Hepatocyte (in vitro differentiated cells): ENCODE results near the gene RAET1L.

Experiments used
- EZH2phosphoT487 ChIP-seq: fragments of 200-600 bp; sonication (generic); IDR thresholded peaks from one replicate; pipeline ENCODE4 v1.6.1; 2018; ENCODE audit warnings: antibody characterized with exemption, mild to moderate bottlenecking, low read depth, moderate library complexity; ENCODE audit not compliant: unreplicated experiment, severe bottlenecking
- TF ChIP-seq, protein P1 (sequence below): fragments of 200-600 bp; sonication (generic); IDR thresholded peaks from 2 replicates; pipeline ENCODE4 v1.5.1; 2016; ENCODE audit warnings: antibody characterized with exemption, mild to moderate bottlenecking; ENCODE audit not compliant: poor library complexity

DNA sequence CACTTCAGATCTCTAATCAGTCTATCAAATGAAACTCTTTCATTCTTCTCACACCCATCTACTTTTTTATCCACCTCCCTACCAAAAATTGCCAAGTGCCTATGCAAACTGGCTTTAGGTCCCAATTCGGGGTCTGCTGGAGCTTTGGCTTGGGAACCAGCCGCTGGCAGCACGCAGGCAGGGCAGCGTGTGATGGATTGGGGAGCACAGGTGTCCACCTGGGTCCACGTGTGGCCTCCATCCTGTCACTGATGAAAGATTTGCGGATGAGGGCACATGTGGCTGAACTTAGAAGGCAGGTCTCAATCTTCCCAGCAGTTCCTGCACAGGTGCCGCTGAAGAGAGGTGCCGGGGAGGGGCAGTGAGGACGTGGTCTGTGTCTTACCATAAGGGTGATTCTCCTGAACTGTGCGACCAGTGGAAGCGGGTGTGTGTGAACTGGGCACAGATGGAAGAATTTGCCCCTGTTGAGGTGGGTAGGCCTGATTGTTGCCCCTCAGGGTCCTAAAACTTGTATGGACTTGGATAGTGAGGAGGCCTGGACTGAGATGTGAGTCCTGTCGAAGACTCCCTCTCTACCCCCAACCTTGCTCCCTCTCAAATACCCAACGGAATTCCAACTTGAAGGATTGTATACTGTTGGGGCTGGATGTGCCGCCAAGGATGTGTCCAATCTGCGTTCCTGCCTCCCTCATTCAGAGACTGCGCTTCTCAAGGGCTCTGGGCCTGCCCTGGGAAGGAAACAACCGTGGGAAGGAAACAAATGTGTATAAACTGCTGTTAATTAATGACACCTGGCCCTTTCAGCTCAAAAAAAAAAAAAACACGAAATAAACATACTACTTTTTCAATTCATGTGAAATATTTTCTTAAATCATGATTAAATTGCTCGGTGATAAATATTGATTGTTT is 18.4 kb upstream of the RAET1L start:
- TF ChIP-seq, protein P1, sequence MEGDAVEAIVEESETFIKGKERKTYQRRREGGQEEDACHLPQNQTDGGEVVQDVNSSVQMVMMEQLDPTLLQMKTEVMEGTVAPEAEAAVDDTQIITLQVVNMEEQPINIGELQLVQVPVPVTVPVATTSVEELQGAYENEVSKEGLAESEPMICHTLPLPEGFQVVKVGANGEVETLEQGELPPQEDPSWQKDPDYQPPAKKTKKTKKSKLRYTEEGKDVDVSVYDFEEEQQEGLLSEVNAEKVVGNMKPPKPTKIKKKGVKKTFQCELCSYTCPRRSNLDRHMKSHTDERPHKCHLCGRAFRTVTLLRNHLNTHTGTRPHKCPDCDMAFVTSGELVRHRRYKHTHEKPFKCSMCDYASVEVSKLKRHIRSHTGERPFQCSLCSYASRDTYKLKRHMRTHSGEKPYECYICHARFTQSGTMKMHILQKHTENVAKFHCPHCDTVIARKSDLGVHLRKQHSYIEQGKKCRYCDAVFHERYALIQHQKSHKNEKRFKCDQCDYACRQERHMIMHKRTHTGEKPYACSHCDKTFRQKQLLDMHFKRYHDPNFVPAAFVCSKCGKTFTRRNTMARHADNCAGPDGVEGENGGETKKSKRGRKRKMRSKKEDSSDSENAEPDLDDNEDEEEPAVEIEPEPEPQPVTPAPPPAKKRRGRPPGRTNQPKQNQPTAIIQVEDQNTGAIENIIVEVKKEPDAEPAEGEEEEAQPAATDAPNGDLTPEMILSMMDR, result no peak
- TF ChIP-seq EZH2phosphoT487, result no peak
